Mesothelial cell of epicardium (in vitro differentiated cells): ENCODE results near the gene GIGYF1. TPM values are rescaled to one million over a fixed set of nuclear protein-coding genes. Genes with fewer than 3 reads are reported as not detected.
A peak's percentile ranks its signal among the peaks of the same experiment; 100 is the strongest.

Experiments
- DNase-seq, 2 experiments: peaks; one replicate each; pipeline ENCODE4 v3.0.0; 2021; ENCODE audit warnings: low spot score in 2 of 2; ENCODE audit not compliant: unreplicated experiment in 2 of 2
- H3K27ac Mint-ChIP-seq: 2 replicates; pipeline ENCODE4 v1.8.0; 2021; ENCODE audit warnings: mixed read lengths
- H3K27me3 Mint-ChIP-seq: 2 replicates; pipeline ENCODE4 v1.8.0; 2021; ENCODE audit warnings: low read depth, mixed read lengths
- H3K36me3 Mint-ChIP-seq: 2 replicates; pipeline ENCODE4 v1.8.0; 2021; ENCODE audit warnings: mixed read lengths
- H3K4me1 Mint-ChIP-seq: 2 replicates; pipeline ENCODE4 v1.8.0; 2021; ENCODE audit warnings: mixed read lengths
- H3K4me3 Mint-ChIP-seq: 2 replicates; pipeline ENCODE4 v1.8.0; 2021; ENCODE audit warnings: mild to moderate bottlenecking, moderate library complexity, mixed read lengths
- H3K9me3 Mint-ChIP-seq: 2 replicates; pipeline ENCODE4 v1.8.0; 2021; ENCODE audit warnings: mixed read lengths
- total RNA-seq: library from RNA; stranded (reverse); gene quantifications from 3 replicates; pipeline ENCODE4 v1.2.1, GENCODE V29; 2021
- TF ChIP-seq, protein P1 (sequence below): fragments of 200-600 bp; sonication (generic); IDR thresholded peaks from one replicate; pipeline ENCODE4 v1.5.0; 2021; ENCODE audit warnings: antibody characterized with exemption; ENCODE audit not compliant: unreplicated experiment

Gene GIGYF1
- total RNA-seq, 1 donor from 2014 or later, result 99.2 TPM

DNA sequence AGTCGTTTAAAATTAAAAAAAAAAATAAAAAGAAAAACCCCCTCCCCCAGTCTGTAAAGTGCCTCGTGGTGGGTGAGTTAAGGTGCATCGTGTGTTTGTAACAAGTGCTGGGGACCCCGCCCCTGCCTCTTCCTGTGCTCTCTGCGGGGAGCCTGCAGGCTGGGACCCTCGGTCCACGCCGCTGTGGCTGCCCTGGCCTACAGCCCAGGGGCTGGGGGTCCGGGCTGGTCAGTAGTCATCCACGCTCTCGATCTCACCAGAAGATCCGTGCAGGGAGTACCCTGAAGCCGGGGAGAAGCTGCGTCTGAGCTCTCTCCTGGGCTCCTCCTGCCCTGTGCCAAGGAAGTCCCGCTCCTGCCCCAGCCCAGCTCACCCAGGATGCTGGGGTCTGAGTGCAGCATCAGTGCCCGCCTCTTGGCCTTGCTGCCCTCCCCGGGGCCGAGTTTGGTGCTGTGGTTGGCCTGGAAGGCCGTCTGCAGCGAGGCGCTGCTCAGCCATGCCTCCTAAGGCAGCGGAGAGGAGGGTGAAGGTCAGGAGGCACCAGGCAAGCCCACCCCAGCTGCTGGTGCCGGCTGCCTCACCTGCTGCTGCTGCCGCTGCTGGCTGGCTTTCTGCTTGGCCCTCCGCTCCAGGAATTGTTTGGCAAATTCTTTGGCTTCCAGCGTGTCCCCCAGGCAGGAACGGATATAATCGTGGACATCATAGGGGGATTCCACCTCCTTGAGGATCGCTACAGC, 12.4 kb downstream of the GIGYF1 start:
- H3K27ac Mint-ChIP-seq, result no peak overlapping the region
- no peak overlapping the region for H3K4me3 Mint-ChIP-seq
- no peaks in the 10 kb centered on the region for H3K27me3 Mint-ChIP-seq
- TF ChIP-seq, protein P1, sequence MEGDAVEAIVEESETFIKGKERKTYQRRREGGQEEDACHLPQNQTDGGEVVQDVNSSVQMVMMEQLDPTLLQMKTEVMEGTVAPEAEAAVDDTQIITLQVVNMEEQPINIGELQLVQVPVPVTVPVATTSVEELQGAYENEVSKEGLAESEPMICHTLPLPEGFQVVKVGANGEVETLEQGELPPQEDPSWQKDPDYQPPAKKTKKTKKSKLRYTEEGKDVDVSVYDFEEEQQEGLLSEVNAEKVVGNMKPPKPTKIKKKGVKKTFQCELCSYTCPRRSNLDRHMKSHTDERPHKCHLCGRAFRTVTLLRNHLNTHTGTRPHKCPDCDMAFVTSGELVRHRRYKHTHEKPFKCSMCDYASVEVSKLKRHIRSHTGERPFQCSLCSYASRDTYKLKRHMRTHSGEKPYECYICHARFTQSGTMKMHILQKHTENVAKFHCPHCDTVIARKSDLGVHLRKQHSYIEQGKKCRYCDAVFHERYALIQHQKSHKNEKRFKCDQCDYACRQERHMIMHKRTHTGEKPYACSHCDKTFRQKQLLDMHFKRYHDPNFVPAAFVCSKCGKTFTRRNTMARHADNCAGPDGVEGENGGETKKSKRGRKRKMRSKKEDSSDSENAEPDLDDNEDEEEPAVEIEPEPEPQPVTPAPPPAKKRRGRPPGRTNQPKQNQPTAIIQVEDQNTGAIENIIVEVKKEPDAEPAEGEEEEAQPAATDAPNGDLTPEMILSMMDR, result no peak
- H3K9me3 Mint-ChIP-seq, result no peaks in the 10 kb centered on the region
- H3K36me3 Mint-ChIP-seq, result peaks cover 19% of the 10 kb centered on the region
- peaks cover 15% of the 10 kb centered on the region for H3K4me1 Mint-ChIP-seq
- DNase-seq, result no peak

DNA sequence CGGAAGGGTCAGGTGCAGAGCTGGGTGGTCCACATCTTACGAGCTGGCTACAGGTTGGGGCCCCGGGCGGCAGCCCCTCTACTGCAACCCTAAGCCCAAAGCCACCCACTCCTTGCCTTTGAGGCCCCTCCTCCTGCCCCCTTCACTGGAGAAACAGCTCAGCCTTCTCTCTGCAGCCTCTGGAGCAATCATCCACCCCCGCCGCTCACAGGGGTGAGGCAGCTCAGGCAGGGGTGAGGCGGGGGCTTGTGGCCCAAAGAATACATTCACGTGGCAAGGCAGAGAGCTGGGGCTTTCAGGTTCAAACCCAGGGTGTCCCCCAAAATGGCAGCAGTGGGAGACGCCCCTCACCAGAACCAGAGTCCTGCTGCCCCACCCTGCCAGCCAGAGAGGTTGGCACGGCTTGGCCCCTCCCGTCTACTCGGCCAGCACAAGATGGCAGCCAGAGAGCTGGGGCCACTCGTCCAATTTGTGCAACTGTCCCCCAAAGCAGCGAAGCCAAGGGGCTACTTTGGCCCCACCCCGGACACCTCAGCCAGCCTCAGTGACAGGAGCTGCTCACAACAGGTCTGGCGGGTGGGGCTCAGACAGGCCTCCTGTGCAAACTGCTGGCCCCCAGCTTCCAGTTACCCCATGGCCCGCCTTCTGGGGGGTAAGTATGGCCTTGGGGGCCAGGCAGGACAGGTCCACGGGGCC, 13.3 kb downstream of the GIGYF1 start:
- H3K4me1 Mint-ChIP-seq, result peaks cover 21% of the 10 kb centered on the region
- H3K27me3 Mint-ChIP-seq, result no peaks in the 10 kb centered on the region
- H3K9me3 Mint-ChIP-seq, result no peaks in the 10 kb centered on the region
- TF ChIP-seq, protein P1, result no peak
- H3K36me3 Mint-ChIP-seq, result peaks cover 19% of the 10 kb centered on the region
- no peak overlapping the region for H3K27ac Mint-ChIP-seq
- H3K4me3 Mint-ChIP-seq, result no peak overlapping the region
- no peak for DNase-seq

DNA sequence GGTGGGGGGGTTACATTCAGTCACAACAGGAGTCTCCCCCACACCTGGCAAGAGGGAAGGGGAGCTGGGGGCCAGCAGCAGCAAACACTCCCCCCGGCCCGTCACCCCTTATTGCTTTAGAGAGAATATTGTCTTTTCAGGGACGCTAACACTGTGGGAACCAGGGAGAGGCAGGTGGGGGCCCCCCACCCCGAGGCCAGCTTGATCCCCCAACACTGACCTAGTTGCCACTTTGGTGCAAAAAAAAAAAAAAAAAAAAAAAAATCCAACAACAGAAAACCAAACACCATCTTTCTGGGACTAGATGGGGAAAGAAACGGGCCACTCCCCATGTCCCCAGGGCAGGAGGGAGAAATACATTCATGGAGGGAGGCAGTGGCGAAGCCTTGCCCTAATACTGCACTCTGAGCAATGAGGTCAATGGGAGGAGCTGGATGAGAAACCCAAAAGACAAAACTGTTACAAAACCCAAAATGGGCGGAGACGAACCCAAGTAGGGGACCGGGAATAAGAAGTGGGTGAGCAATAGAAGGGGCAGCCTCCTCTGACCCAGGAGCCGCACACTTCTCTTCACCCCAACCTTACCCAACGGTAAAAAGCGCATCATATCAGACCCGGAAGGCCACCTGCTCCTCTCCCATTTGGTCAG, 14.0 kb downstream of the GIGYF1 start:
- TF ChIP-seq, protein P1, result no peak
- Mint-ChIP-seq H3K4me1 (peaks cover 21% of the 10 kb centered on the region), H3K27ac (peak overlapping the region; percentile 28), H3K4me3 (no peak overlapping the region), H3K9me3 (no peaks in the 10 kb centered on the region), H3K36me3 (peaks cover 12% of the 10 kb centered on the region), H3K27me3 (no peaks in the 10 kb centered on the region)
- no peak for DNase-seq

DNA sequence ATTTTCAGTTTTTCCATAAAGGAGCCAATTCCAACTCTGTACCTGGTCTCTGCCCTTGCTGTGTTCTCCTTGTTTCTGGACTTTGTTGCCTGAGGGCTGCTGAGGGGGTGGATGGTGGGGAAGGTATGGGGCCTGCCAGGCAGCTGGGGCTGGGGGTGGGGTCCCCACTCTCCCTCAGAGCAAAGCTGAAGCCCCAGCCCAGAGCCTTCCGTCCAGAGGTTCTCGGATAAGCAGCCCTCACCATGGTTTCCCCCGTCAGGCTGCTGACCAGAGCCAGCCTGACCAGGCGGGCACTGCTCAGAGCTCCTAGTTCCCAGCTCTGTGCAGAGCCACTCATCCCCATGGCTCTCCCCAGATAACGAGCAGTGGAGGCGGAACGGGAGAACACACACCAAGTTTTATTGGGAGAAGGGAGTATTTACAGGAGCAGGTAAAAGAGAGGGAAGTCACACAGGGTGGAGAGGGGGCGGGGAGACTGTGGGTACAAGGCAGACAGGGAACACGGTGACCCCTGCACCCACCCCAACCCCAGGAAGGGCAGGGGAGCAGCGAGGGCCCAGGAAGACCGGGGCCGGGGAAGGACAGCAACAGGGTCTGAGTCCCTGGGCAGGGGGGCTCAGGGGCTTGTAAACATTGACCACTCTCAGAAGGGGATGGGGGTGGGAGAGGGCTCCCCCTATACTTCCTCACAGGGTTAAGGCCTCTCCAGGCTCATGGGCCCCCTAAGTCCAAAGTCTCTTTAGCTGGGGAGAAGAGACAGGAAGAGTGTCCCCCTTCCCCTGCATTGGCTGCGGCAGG, 14.7 kb downstream of the GIGYF1 start:
- DNase-seq, result no peak
- TF ChIP-seq, protein P1, result no peak
- Mint-ChIP-seq H3K9me3 (no peaks in the 10 kb centered on the region), H3K27ac (peak overlapping the region; percentile 89), H3K4me3 (no peak overlapping the region), H3K4me1 (peaks cover 22% of the 10 kb centered on the region), H3K36me3 (peaks cover 12% of the 10 kb centered on the region), H3K27me3 (no peaks in the 10 kb centered on the region)

DNA sequence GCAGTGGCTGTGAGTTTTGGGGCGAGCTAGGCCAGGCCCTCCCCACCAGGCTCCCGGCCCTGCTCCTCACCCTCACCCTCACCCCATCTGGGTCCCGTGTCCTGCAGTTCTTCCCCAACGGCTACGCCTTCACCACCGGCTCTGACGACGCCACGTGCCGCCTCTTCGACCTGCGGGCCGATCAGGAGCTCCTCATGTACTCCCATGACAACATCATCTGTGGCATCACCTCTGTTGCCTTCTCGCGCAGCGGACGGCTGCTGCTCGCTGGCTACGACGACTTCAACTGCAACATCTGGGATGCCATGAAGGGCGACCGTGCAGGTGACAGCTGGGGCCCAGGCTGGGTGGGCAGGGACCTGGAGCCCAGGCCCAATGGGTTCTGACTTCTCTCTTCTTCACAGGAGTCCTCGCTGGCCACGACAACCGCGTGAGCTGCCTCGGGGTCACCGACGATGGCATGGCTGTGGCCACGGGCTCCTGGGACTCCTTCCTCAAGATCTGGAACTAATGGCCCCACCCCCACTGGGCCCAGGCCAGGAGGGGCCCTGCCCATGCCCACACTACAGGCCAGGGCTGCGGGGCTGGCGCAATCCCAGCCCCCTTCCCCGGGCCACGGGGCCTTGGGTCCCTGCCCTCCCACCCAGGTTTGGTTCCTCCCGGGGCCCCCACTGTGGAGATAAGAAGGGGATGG, 15.6 kb downstream of the GIGYF1 start:
- Mint-ChIP-seq H3K36me3 (peaks cover 12% of the 10 kb centered on the region), H3K4me3 (no peak overlapping the region), H3K4me1 (peaks cover 22% of the 10 kb centered on the region), H3K27me3 (no peaks in the 10 kb centered on the region), H3K27ac (peak overlapping the region; percentile 86), H3K9me3 (no peaks in the 10 kb centered on the region)
- DNase-seq, result no peak
- TF ChIP-seq, protein P1, result no peak
